HG02938 (cell line): ENCODE data around the gene RPSA.
"Not testable (repeated sequence)": the region's sequence is repeated elsewhere in the genome, so short reads cannot be mapped to it uniquely, and the experiment has no call there.

Experiments
- ATAC-seq: cut with Tn5 transposase; IDR thresholded peaks from one replicate; pipeline ENCODE4 v1.9.1; 2021; ENCODE audit warnings: mild to moderate bottlenecking, moderate library complexity; ENCODE audit not compliant: unreplicated experiment

The RPSA gene

DNA sequence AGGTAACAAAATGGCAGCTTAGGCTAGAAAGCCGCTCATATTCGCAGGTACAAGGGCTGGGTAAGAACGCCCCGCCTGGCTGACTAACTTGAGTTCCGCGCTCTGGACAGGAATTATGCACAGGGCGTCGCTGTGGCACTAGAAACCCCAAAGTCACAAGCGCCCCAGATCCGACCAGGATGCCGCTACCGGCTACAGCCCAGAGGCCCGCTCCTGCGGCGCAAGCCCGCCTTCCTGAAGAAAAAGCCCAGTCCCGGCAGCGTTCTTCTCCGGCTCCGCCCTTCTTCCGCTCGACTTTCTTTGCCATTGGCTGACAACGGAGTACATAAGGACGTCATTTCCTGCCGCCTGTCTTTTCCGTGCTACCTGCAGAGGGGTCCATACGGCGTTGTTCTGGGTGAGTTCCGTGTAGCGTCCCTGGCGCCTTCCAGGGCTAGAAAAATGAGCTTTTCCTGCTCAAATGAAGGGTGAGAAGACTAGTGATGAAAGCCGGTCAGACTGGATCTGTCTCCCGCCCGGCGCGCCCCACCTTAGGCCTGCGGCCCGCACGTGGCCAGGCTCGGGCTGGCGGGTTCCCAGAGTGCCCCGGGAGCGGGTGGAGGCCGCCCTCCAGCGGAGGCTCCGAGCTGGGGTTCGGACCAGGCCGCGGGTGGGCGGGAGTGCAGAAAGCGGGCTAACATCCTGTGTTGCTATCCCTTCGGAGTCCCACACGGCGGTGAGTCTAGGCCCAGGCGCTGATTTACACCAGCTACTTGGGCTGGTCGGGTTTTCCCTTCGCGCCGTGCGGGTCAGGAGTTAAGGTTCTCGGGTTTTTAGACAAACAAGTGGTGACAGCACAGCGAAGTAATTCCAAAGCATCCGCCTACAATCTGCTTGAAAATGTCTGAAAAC lies at the start of gene RPSA:
TSS of gene RPSA (plus strand) at position 353 of the 891 bp plus-strand sequence. CDS start 934 bp downstream, outside the sequence.
- peak; percentile 93 for ATAC-seq

DNA sequence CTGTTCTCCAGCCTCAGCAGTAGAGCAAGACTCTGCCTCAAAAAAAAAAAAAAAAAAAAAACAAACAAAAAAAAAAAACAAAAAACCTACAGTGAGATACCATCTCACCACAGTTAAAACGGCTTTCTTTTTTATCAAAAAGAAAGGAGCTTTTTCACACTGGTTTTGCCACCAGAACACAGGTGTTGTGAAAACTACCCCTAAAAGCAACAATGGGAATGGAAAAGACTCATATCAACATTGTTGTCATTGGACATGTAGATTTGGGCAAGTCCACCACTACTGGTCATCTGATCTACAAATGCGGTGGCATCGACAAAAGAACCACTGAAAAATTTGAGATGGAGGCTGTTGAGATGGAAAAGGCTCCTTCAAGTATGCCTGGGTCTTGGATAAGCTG lies 48.2 kb upstream of the RPSA start:
- no peak for ATAC-seq

- ATAC-seq = peak; percentile 75
Measured at GRCh38 chr3:39361252-39361927, 45.1 kb upstream of the RPSA start.

GRCh38 chr3:39362192-39362591 lies 44.3 kb upstream of the RPSA start:
- ATAC-seq = no peak

DNA sequence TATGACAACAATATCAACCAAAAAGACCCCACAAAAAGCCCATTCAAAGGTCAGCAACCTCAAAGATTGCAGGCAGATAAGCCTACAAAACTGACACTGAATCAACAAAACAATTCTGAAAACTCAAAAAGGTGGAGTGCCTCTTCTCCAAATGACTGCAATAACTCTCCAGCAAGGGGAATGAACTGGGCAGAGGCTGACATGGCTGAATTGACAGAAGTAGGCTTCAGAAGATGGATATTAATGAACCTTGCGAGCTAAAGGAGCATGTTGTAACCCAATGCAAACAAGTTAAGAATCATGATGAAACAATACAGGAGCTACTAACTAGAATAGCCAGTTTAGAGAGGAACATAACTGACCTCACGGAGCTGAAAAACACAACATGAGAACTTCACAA lies 43.7 kb upstream of the RPSA start:
- no peak for ATAC-seq

DNA sequence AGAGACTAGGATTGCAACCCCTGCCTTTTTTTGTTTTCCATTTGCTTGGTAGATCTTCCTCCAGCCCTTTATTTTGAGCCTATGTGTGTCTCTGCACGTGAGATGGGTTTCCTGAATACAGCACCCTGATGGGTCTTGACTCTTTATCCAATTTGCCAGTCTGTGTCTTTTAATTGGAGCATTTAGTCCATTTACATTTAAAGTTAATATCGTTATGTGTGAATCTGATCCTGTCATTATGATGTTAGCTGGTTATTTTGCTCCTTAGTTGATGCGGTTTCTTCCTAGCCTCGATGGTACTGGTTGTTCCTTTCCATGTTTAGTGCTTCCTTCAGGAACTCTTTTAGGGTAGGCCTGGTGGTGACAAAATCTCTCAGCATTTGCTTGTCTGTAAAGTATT lies 36.1 kb upstream of the RPSA start:
- ATAC-seq = not testable (repeated sequence)

DNA sequence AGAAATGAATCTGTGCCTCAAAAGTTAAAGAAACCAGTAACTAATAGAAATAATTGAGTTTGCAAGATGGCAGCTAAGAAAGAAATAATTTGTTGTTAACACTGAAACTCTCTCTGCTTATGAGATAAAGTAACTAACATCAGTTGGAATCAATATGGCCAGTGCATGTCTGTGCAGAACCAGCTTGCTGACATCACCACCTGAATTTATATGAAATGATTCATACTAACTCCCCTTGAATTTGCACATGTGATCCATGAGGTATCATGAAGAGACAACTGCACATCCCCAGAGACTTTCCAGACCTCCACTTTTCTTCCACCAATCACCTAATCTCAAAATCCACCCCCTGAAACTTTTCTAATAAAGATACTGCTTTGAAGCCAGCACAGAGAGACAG lies 33.7 kb upstream of the RPSA start:
- no peak for ATAC-seq

- no peak for ATAC-seq
Measured at GRCh38 chr3:39376959-39377634, 29.4 kb upstream of the RPSA start.

DNA sequence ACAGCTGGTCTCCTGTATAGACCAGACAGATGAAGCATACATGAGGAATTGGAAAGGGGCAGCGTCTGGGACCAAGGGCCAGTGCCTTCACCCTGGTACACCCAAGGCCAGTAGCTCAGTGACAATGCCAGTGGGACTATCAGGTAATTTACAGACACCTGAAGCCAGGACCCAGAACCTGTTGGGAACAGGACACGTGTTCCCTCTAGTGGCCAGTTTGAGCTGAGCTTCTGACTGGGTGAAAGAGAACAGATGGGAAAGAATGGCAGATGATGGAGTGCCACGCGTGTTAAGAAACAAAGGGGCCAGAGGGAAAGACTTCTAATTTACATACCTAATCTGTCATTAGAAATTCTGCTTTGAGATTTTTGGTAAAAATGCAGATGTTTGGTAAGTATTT lies 28.4 kb upstream of the RPSA start:
- ATAC-seq = peak; percentile 67

DNA sequence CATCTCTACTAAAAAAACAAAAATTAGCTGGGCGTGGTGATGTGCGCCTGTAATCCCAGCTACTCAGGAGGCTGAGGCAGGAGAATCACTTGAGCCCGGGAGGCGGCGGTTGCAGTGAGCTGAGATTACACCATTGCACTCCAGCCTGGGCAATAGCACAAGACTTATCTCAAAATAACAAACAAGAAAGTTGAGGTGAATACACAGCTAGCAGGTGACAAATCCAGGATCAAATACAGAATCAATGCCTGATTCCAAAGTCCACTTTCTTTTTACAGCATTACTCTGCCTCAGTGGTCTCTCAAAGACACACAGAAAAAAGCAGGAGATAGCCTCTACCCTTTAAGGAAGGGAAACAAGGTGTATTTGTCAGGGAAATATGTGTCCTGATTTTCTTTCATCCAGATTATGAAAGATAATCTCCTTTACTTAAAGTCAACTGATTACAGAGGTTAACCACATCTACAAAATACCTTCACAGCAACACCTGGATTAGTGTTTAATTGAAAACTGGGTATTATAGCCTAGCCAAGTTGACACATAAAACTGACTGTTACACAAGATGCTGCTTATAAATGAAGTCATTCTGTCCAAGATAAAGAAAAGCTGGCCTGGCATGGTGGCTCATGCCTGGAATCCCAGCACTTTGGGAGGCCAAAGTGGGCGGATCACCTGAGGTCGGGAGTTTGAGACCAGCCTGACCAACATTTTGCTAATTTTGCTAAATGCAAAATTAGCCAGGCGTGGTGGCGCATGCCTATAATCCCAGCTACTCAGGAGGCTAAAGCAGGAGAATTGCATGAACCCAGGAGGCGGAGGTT lies 27.4 kb upstream of the RPSA start:
- ATAC-seq = no peak

- no peak for ATAC-seq
Measured at GRCh38 chr3:39379778-39380155, 26.8 kb upstream of the RPSA start.

- ATAC-seq = no peak
Measured at GRCh38 chr3:39381432-39381831, 25.1 kb upstream of the RPSA start.

DNA sequence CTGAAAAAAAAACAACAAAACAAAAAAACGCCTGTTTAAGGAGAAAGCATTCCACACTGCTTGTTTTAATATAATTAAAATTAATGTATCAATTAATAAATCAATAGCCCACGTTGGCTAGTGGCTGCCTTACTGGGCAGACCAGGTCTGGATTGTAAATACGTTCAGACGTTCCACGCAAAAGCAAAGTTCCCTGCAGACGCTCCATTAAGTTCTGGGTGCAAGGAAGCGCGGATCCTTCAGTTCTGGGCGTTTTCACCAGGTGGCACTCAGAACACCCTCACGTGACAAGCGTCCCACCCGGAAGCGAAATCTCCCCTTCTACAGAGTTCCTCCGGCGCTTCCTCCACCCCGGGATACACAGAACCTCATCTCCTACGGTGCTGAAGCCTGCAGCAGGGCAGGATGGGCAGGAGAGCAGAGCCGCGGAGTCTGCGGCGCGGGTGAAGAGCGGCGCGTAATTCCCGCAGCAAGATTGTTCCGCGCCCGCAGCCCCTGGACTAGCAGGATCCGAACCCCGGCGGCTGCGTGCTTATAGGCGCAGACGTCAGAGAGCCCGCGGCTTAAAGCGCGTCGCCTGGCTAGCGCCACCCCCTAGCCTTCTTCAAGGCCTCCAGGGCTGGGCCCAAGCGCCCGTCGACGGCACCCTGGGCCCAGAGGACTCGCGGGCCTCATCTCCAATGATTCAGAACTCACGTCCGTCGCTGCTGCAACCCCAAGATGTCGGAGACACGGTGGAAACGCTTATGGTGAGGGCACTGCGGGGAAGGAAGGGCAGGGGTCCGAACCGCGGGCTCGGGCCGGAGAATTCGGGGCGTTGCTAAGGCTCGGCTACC lies 23.3 kb upstream of the RPSA start, which contains the start of gene SLC25A38:
TSS of gene SLC25A38 (plus strand) at position 326 of the 836 bp plus-strand sequence. CDS start at position 681, 355 bp downstream.
- peak; percentile 71 for ATAC-seq

DNA sequence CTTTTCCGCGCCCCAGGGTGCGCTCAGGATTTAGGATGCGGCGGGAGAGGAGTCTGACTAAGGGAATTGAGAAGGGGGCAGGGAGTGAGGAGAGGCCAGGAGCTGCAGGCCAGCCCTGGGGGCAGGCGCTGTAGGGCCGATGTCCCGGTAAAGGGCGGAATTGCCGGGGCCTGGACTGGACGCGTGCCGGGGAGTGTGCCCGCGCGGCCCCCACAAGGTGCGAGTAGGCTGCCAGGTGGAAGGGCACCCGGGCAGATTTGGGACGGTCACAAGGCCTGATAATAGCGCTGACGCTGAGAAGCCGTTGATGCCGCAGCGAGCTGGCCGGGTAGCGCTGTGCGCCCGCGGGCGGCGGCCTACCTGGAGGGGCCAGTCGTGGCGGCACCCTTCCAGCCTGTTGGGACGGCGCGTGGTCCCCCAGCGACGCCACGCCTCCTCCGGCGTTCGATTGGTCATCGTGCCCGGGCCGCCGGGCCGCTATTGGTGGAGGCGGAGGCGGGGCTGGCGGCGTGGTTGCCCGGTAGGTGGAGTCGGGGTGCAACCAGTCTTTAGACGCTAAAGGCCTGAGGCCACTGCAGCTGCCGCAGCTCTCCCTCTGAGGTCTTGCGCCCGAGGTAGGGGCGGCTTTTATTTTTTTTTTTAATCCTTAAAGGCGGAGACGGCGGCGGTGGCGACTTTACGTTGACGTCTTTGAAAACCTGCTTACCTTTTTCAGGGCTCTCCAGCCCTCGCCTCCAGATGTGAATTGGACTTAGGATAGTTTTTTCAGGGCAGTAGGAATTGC lies 22.4 kb upstream of the RPSA start:
- peak; percentile 57 for ATAC-seq

DNA sequence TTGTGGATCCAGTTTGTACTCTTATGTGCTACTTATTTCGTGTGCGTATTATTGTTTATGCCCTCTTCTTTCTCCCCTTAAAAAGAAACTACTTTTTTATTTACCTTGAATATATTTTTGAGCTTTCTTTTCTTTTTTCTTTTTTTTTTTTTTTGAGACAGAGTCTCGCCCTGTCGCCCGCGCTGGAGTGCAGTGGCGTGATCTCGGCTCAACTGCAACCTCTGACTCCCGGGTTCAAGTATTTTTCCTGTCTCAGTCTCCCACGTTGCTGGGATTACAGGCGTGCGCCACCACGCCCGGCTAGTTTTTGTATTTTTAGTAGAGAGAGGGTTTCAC lies 21.9 kb upstream of the RPSA start:
- no peak for ATAC-seq

DNA sequence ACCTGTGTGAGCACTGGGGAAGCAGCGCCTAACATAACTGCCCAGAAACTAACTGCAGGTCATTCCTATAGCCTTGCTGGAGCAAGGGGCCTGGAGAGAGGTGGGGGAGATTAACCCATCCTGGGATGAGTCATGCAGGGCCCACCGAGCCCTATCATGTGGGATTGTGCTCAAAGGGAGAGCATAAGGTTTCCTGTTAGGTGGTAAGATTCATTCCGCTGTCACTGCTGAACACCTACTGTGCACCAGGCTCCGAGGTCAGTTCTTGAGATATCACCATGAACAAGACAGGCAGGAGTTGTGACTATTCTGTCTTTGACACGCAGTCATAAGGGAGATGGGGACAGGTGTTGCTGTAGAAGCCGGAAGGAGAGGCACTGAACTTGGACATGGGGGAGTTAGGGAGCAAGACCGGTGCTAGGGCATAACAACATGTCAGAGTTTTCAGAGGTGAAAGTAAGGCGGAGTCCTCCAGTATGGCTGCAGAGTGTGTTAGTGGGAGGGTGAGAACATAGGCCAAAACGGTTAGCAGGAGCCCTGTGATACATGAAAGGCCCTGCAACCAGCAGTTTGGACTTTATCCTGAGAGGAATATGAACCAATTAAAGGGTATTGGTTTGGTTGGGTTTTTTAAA lies 20.9 kb upstream of the RPSA start:
- ATAC-seq = no peak

GRCh38 chr3:39386318-39386717 lies 20.2 kb upstream of the RPSA start:
- no peak for ATAC-seq

DNA sequence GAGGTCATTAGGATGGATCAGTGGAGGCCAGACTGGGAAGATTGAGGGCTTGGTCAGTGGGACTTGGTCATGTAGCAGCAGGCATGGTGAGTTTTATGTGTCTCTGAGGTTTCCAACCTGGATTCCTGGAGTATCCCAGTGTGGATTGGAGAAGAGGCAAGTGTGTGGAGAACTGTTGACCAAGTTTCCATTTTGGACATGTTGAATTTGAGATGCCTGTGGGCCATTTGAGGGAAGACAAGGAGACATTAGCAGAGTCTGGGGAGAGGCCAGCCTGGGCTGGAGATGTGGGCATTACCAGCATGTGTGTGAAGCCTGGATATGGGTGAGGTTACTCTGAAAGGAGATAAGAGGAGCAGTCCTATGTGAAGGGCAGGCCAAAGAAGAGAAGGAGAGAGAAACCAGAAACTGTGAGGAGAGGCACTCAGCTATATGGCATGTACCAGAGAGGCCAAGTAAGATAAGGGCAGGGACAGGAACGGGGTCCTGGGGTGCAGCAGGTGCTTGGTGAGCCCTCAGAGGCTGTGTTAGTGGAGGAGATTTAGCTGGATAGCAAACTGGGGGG lies 19.0 kb upstream of the RPSA start:
- ATAC-seq = no peak
